Measurements from ENCODE around the gene ZNF526. TPM values are rescaled to one million over a fixed set of nuclear protein-coding genes. Genes with fewer than 3 reads are reported as not detected.
A peak's percentile ranks its signal among the peaks of the same experiment; 100 is the strongest.
"Not testable (repeated sequence)": the region's sequence is repeated elsewhere in the genome, so short reads cannot be mapped to it uniquely, and the experiment has no call there.

The ZNF526 gene
- total RNA-seq, 1 experiment from 2014 or later = 13.1 TPM

GRCh38 chr19:42255766-42256745 is 35.9 kb downstream of the ZNF526 start:
- ATAC-seq (no peak), DNase-seq (ENCODE audit: low read depth, low spot score) (no peak)
- BruUV-seq (replicated peaks) = TSS peak; percentile 85
- RAD21 ChIA-PET (ENCODE audit: low non-redundant PET in 1 of 2, low total read pairs in 2 of 2, uncharacterized antibody in 2 of 2, unreplicated experiment in 2 of 2) = no interaction called here
- intact Hi-C loops (cut with micrococcal nuclease) = no loop called here
- POLR2A ChIA-PET = interaction anchor here (0.6 to 1.7 kb wide), 6 partner anchors 9 to 221 kb away, joined by 3 to 6 read pairs (median 3); no protein-coding TSS in a partner anchor
- CTCF ChIA-PET = interaction anchor here (0.9 to 1.1 kb wide), 2 partner anchors 9 to 26 kb away, joined by 3 read pairs; no protein-coding TSS in a partner anchor
- H3K9me2 ChIP-seq (ENCODE audit: insufficient read depth) = no peaks in the 10 kb centered on the region
- H3K27me3 ChIP-seq (ENCODE audit: insufficient read depth, low read length) = no peaks in the 10 kb centered on the region
- H3K4me3 ChIP-seq (replicated peaks in 1 of 2; ENCODE audit: low read depth in 1 of 2, low read length in 2 of 2) = peak overlapping the region; percentile 52 to 94
- peak overlapping the region; percentile 96 for H3K4me2 ChIP-seq (ENCODE audit: low read length)
- TF ChIP-seq ELF1 (IDR thresholded peaks at IDR 0.05; ENCODE audit: borderline replicate concordance, low read depth) (no peak), SIN3A (IDR thresholded peaks at IDR 0.05; ENCODE audit: low read depth) (no peak), RAD21 (IDR thresholded peaks at IDR 0.05; ENCODE audit: low read depth) (no peak), SP1 (IDR thresholded peaks at IDR 0.05; ENCODE audit: low read depth) (no peak), ZBTB33 (IDR thresholded peaks at IDR 0.05; ENCODE audit: extremely low read depth, insufficient replicate concordance, low read length) (no peak), JUND (IDR thresholded peaks at IDR 0.05) (no peak), FOSL1 (IDR thresholded peaks at IDR 0.05; ENCODE audit: low read depth) (no peak), POLR2AphosphoS5 (IDR thresholded peaks at IDR 0.05; ENCODE audit: low read depth, low read length) (no peak), SRF (IDR thresholded peaks at IDR 0.05; ENCODE audit: low read depth) (no peak), CBX3 (IDR thresholded peaks at IDR 0.05; ENCODE audit: low read depth) (no peak), ZFX (IDR thresholded peaks at IDR 0.05) (no peak)
- TF ChIP-seq, protein P1, sequence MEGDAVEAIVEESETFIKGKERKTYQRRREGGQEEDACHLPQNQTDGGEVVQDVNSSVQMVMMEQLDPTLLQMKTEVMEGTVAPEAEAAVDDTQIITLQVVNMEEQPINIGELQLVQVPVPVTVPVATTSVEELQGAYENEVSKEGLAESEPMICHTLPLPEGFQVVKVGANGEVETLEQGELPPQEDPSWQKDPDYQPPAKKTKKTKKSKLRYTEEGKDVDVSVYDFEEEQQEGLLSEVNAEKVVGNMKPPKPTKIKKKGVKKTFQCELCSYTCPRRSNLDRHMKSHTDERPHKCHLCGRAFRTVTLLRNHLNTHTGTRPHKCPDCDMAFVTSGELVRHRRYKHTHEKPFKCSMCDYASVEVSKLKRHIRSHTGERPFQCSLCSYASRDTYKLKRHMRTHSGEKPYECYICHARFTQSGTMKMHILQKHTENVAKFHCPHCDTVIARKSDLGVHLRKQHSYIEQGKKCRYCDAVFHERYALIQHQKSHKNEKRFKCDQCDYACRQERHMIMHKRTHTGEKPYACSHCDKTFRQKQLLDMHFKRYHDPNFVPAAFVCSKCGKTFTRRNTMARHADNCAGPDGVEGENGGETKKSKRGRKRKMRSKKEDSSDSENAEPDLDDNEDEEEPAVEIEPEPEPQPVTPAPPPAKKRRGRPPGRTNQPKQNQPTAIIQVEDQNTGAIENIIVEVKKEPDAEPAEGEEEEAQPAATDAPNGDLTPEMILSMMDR (IDR thresholded peaks at IDR 0.05 in 2 of 3, conservative IDR thresholded peaks at IDR 0.05 in 1 of 3; ENCODE audit: borderline replicate concordance in 1 of 3, insufficient read depth in 1 of 3, low read depth in 2 of 3, low read length in 2 of 3) = no peak
- H3K4me1 ChIP-seq (ENCODE audit: control insufficient read depth in 1 of 2, insufficient read depth in 2 of 2, low read length in 2 of 2) = peaks cover 45 to 62% of the 10 kb centered on the region in 2 experiments
- H4K20me1 ChIP-seq (ENCODE audit: insufficient read depth) = no peaks in the 10 kb centered on the region
- no peaks in the 10 kb centered on the region; a peak in 1 of 4 replicates for H3K36me3 ChIP-seq (ENCODE audit: control insufficient read depth in 1 of 2, insufficient read depth in 2 of 2, low read length in 2 of 2)
- peak overlapping the region; percentile 37 for H3K27ac ChIP-seq (ENCODE audit: low read depth, low read length)
- H3K9me3 ChIP-seq (ENCODE audit: control insufficient read depth in 1 of 2, insufficient read depth in 1 of 2, low read depth in 1 of 2, low read length in 2 of 2) = no peaks in the 10 kb centered on the region
- no peak overlapping the region for H2AFZ ChIP-seq (ENCODE audit: low read depth, low read length, poor library complexity, severe bottlenecking)
- H3K9ac ChIP-seq (ENCODE audit: low read length) = peak overlapping the region; percentile 72
- peaks cover 34% of the 10 kb centered on the region for H3K79me2 ChIP-seq (ENCODE audit: insufficient read depth, low read length)

- H2AFZ ChIP-seq (ENCODE audit: low read depth, low read length, poor library complexity, severe bottlenecking) = not testable (repeated sequence)
Observed at GRCh38 chr19:42257842-42258241, 37.7 kb downstream of the ZNF526 start.

More at GRCh38 chr19:42257842-42258241, 37.7 kb downstream of the ZNF526 start:
- Histone ChIP-seq H3K9ac (ENCODE audit: low read length) (peak overlapping the region; percentile 47), H3K27ac (ENCODE audit: low read depth, low read length) (peak overlapping the region; percentile 74), H3K4me1 (ENCODE audit: control insufficient read depth in 1 of 2, insufficient read depth in 2 of 2, low read length in 2 of 2) (peaks cover 30 to 47% of the 10 kb centered on the region in 2 experiments), H3K4me2 (ENCODE audit: low read length) (peak overlapping the region; percentile 70), H3K79me2 (ENCODE audit: insufficient read depth, low read length) (peaks cover 19% of the 10 kb centered on the region), H3K4me3 (replicated peaks in 1 of 2; ENCODE audit: low read depth in 1 of 2, low read length in 2 of 2) (peak overlapping the region in 1 of 2 experiments; percentile 47; a peak in 1 of 4 replicates)
- ATAC-seq; H3K27me3 ChIP-seq (ENCODE audit: insufficient read depth, low read length); DNase-seq (ENCODE audit: low read depth, low spot score); H3K36me3 ChIP-seq (ENCODE audit: control insufficient read depth in 1 of 2, insufficient read depth in 2 of 2, low read length in 2 of 2); H3K9me3 ChIP-seq (ENCODE audit: control insufficient read depth in 1 of 2, insufficient read depth in 1 of 2, low read depth in 1 of 2, low read length in 2 of 2); BruUV-seq (replicated peaks); H3K9me2 ChIP-seq (ENCODE audit: insufficient read depth); H4K20me1 ChIP-seq (ENCODE audit: insufficient read depth): not testable (repeated sequence)
- CTCF ChIA-PET = interaction anchor here (1.0 to 3.2 kb wide), 3 partner anchors 12 to 176 kb away, joined by 4 to 18 read pairs (median 5); no protein-coding TSS in a partner anchor
- intact Hi-C loops (cut with micrococcal nuclease) = loop anchor here (1.0 kb wide), 1 partner anchor 10 kb away; no protein-coding TSS in a partner anchor
- RAD21 ChIA-PET (ENCODE audit: low non-redundant PET in 1 of 2, low total read pairs in 2 of 2, uncharacterized antibody in 2 of 2, unreplicated experiment in 2 of 2) = interaction anchor here in 1 of 2 experiments (0.7 kb wide), 1 partner anchor 15 kb away, joined by 5 read pairs; no protein-coding TSS in a partner anchor
- POLR2A ChIA-PET = interaction anchor here (0.7 to 1.5 kb wide), 4 partner anchors 11 to 22 kb away, joined by 3 to 7 read pairs (median 3); partner anchors contain the start of genes CIC and GSK3A
